Upper lobe of left lung (tissue), 6 donors: ENCODE data around the gene TRHDE. TPM values are rescaled to one million over a fixed set of nuclear protein-coding genes. Genes with fewer than 3 reads are reported as not detected.

Experiments used
- ATAC-seq, 2 donors: fragments of 200-7000 bp; cut with Tn5 transposase; one replicate each; pipeline ENCODE4 v1.9.1; 2022; ENCODE audit warnings: mild to moderate bottlenecking in 2 of 2, moderate library complexity in 2 of 2; ENCODE audit not compliant: low FRiP score in 2 of 2
- DNase-seq, 2 donors: peaks; one replicate each; pipeline ENCODE4 v3.0.0-alpha.2; 2019 to 2020
- H3K27ac ChIP-seq, 4 donors: fragments of 200-600 bp; sonication (generic); one replicate each; pipeline ENCODE4 v1.5.1; 2016 to 2019
- H3K27me3 ChIP-seq, 4 donors: fragments of 200-600 bp; sonication (generic); one replicate each; pipeline ENCODE4 v1.5.1; 2017 to 2019
- H3K36me3 ChIP-seq, 4 donors: fragments of 200-600 bp; sonication (generic); one replicate each; pipeline ENCODE4 v1.5.1; 2016 to 2019
- H3K4me1 ChIP-seq, 4 donors: fragments of 200-600 bp; sonication (generic); one replicate each; pipeline ENCODE4 v1.5.1; 2018 to 2019
- H3K4me3 ChIP-seq, 4 donors: fragments of 200-600 bp; sonication (generic); one replicate each; pipeline ENCODE4 v1.5.1; 2017 to 2019; ENCODE audit warnings: mild to moderate bottlenecking in 2 of 4, moderate library complexity in 1 of 4
- H3K9me3 ChIP-seq, 4 donors: fragments of 200-600 bp; sonication (generic); one replicate each; pipeline ENCODE4 v1.5.1; 2018 to 2019
- CTCF ChIP-seq, 6 experiments: fragments of 450-650 bp in 4 of 6; fragments of 200-600 bp in 2 of 6; sonication (generic) in 2 of 6; IDR thresholded peaks; one replicate each; pipeline ENCODE4 v1.5.1; 2016 to 2019; ENCODE audit warnings: antibody characterized with exemption in 6 of 6
- EP300 ChIP-seq, 4 donors: sonication (generic); formaldehyde crosslinking; IDR thresholded peaks; one replicate each; pipeline ENCODE4 v1.5.1; 2017; ENCODE audit warnings: antibody characterized with exemption in 4 of 4, control low read depth in 2 of 4
- POLR2A ChIP-seq, 4 donors: fragments of 450-650 bp; IDR thresholded peaks; one replicate each; pipeline ENCODE4 v1.5.1; 2016 to 2017; ENCODE audit warnings: antibody characterized with exemption in 4 of 4, mild to moderate bottlenecking in 2 of 4
- POLR2AphosphoS5 ChIP-seq, 2 donors: sonication (generic); formaldehyde crosslinking; IDR thresholded peaks; one replicate each; pipeline ENCODE4 v1.5.1; 2017; ENCODE audit warnings: antibody characterized with exemption in 2 of 2
- WGBS, 2 donors: methylation state at CpG; one replicate each; pipeline ENCODE4 v1.1.5; 2017 to 2018; 5-methylcytosine and 5-hydroxymethylcytosine counted together
- total RNA-seq, 6 donors: library from RNA; depleted of rRNA in 4 of 6; stranded (reverse); fragments of >200 nt in 4 of 6; gene quantifications; one replicate each; pipeline versions ENCODE4 v1.1.0 to v1.2.1, GENCODE V29; 2016 to 2021
- donor health status: DM: no; HTN: no; CAD: no; lungs with moderate emphysema.
- donor health status: DM: no; HTN: yes; CAD: no; lungs with severe emphysema.

The TRHDE gene
- total RNA-seq, 6 donors from 2014 or later: 2.9 to 21.0 (median 14.3) TPM

- ATAC-seq (no peak), DNase-seq (no peak)
- H3K36me3 ChIP-seq: no peaks in the 10 kb centered on the region
- no peaks in the 10 kb centered on the region for H3K27me3 ChIP-seq
- H3K4me1 ChIP-seq: no peaks in the 10 kb centered on the region
- TF ChIP-seq CTCF (IDR thresholded peaks at IDR 0.05) (no peak), EP300 (IDR thresholded peaks at IDR 0.05) (no peak), POLR2AphosphoS5 (IDR thresholded peaks at IDR 0.05) (no peak), POLR2A (IDR thresholded peaks at IDR 0.05) (no peak)
- H3K4me3 ChIP-seq: no peak overlapping the region
- H3K27ac ChIP-seq: no peak overlapping the region
- 43 to 45% methylated on average over 4 of the region's 4 CpGs for WGBS, 2 donors
- H3K9me3 ChIP-seq: no peaks in the 10 kb centered on the region
These were observed 97.3 kb downstream of the TRHDE start for GRCh38 chr12:72369423-72369959.

GRCh38 chr12:72380441-72380840 is 108.3 kb downstream of the TRHDE start:
- Histone ChIP-seq H3K27me3 (no peaks in the 10 kb centered on the region), H3K36me3 (no peaks in the 10 kb centered on the region), H3K9me3 (no peaks in the 10 kb centered on the region), H3K27ac (no peak overlapping the region), H3K4me1 (no peaks in the 10 kb centered on the region), H3K4me3 (no peak overlapping the region)
- no peak for DNase-seq
- no peak for ATAC-seq
- no peak for TF ChIP-seq EP300 (IDR thresholded peaks at IDR 0.05)
- no peak for TF ChIP-seq POLR2AphosphoS5 (IDR thresholded peaks at IDR 0.05)
- no peak for TF ChIP-seq POLR2A (IDR thresholded peaks at IDR 0.05)
- no peak for TF ChIP-seq CTCF (IDR thresholded peaks at IDR 0.05)
- WGBS, 2 donors: 86 to 89% methylated on average over 2 of the region's 2 CpGs

- no peak overlapping the region for H3K27ac ChIP-seq
- H3K4me3 ChIP-seq: no peak overlapping the region
- DNase-seq (no peak), ATAC-seq (no peak)
- no peaks in the 10 kb centered on the region for H3K27me3 ChIP-seq
- no peaks in the 10 kb centered on the region for H3K4me1 ChIP-seq
- TF ChIP-seq CTCF (IDR thresholded peaks at IDR 0.05) (no peak), EP300 (IDR thresholded peaks at IDR 0.05) (no peak), POLR2AphosphoS5 (IDR thresholded peaks at IDR 0.05) (no peak), POLR2A (IDR thresholded peaks at IDR 0.05) (no peak)
- no peaks in the 10 kb centered on the region for H3K9me3 ChIP-seq
- no peaks in the 10 kb centered on the region for H3K36me3 ChIP-seq
These were observed 116.2 kb downstream of the TRHDE start for GRCh38 chr12:72388322-72388721.

GRCh38 chr12:72390146-72390545 is 118.0 kb downstream of the TRHDE start:
- DNase-seq (no peak), ATAC-seq (no peak)
- 93 to 95% methylated on average over 1 of the region's 1 CpG for WGBS, 2 donors
- H3K36me3 ChIP-seq: no peaks in the 10 kb centered on the region
- no peaks in the 10 kb centered on the region for H3K9me3 ChIP-seq
- H3K27me3 ChIP-seq: no peaks in the 10 kb centered on the region
- no peak overlapping the region for H3K4me3 ChIP-seq
- H3K4me1 ChIP-seq: no peaks in the 10 kb centered on the region
- no peak for TF ChIP-seq CTCF (IDR thresholded peaks at IDR 0.05)
- no peak for TF ChIP-seq POLR2AphosphoS5 (IDR thresholded peaks at IDR 0.05)
- no peak for TF ChIP-seq POLR2A (IDR thresholded peaks at IDR 0.05)
- no peak for TF ChIP-seq EP300 (IDR thresholded peaks at IDR 0.05)
- no peak overlapping the region for H3K27ac ChIP-seq

- TF ChIP-seq EP300 (IDR thresholded peaks at IDR 0.05) (no peak), CTCF (IDR thresholded peaks at IDR 0.05) (no peak), POLR2AphosphoS5 (IDR thresholded peaks at IDR 0.05) (no peak)
- Histone ChIP-seq H3K27me3 (no peaks in the 10 kb centered on the region), H3K4me1 (no peaks in the 10 kb centered on the region), H3K27ac (no peak overlapping the region), H3K36me3 (no peaks in the 10 kb centered on the region), H3K9me3 (no peaks in the 10 kb centered on the region), H3K4me3 (no peak overlapping the region)
- ATAC-seq (no peak), DNase-seq (no peak)
- WGBS, 2 donors: 50 to 56% methylated on average over 2 of the region's 2 CpGs
These were observed 133.9 kb downstream of the TRHDE start for GRCh38 chr12:72406111-72406510.
